T-helper 1 cell treated with Interleukin-12 subunit alpha and Interleukin-12 subunit beta and Interleukin-4 antibody, amounts not matched to agents 30 μg/mL and 1 μg/mL, for 36 hours (primary cell): ENCODE measurements around the gene SETBP1.
"Not testable (repeated sequence)": the region's sequence is repeated elsewhere in the genome, so short reads cannot be mapped to it uniquely, and the experiment has no call there.

ENCODE experiments used
- H3K27ac Mint-ChIP-seq: one replicate; pipeline ENCODE4 v1.8.0; 2021; ENCODE audit warnings: mild to moderate bottlenecking, mixed read lengths
- H3K27me3 Mint-ChIP-seq: one replicate; pipeline ENCODE4 v1.8.0; 2021; ENCODE audit warnings: low read depth, mixed read lengths
- H3K36me3 Mint-ChIP-seq: one replicate; pipeline ENCODE4 v1.8.0; 2021; ENCODE audit warnings: low read depth, mixed read lengths
- H3K4me1 Mint-ChIP-seq: one replicate; pipeline ENCODE4 v1.8.0; 2021; ENCODE audit warnings: low read depth, mixed read lengths
- H3K4me3 Mint-ChIP-seq: one replicate; pipeline ENCODE4 v1.8.0; 2021; ENCODE audit warnings: mild to moderate bottlenecking, moderate library complexity, mixed read lengths
- H3K9me3 Mint-ChIP-seq: one replicate; pipeline ENCODE4 v1.8.0; 2021; ENCODE audit warnings: mixed read lengths

SETBP1 gene

DNA sequence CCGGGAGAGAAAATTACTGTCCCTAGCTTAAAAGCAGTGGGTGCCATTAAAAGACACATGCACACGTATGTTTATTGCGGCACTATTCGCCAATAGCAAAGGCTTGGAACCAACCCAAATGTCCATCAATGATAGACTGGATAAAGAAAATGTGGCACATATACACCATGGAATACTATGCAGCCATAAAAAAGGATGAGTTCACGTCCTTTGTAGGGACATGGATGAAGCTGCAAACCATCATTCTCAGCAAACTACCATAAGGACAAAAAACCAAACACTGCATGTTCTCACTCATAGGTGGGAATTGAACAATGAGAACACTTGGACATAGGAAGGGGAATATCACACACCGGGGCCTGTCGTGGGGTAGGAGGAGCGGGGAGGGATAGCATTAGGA is 120.1 kb downstream of the SETBP1 start:
- Mint-ChIP-seq H3K27me3 (peaks cover 20% of the 10 kb centered on the region), H3K9me3 (peaks cover 13% of the 10 kb centered on the region), H3K36me3 (peaks cover 43% of the 10 kb centered on the region), H3K4me1 (peaks cover 55% of the 10 kb centered on the region)
- H3K4me3 Mint-ChIP-seq, H3K27ac Mint-ChIP-seq: not testable (repeated sequence)

GRCh38 chr18:44801781-44802180 is 121.1 kb downstream of the SETBP1 start:
- no peak overlapping the region for H3K27ac Mint-ChIP-seq
- H3K27me3 Mint-ChIP-seq = peaks cover 22% of the 10 kb centered on the region
- peaks cover 45% of the 10 kb centered on the region for H3K36me3 Mint-ChIP-seq
- peaks cover 13% of the 10 kb centered on the region for H3K9me3 Mint-ChIP-seq
- peaks cover 60% of the 10 kb centered on the region for H3K4me1 Mint-ChIP-seq
- no peak overlapping the region for H3K4me3 Mint-ChIP-seq

GRCh38 chr18:44802508-44802907 is 121.8 kb downstream of the SETBP1 start:
- H3K4me3 Mint-ChIP-seq = no peak overlapping the region
- peaks cover 60% of the 10 kb centered on the region for H3K4me1 Mint-ChIP-seq
- peaks cover 22% of the 10 kb centered on the region for H3K27me3 Mint-ChIP-seq
- peaks cover 45% of the 10 kb centered on the region for H3K36me3 Mint-ChIP-seq
- no peak overlapping the region for H3K27ac Mint-ChIP-seq
- peaks cover 13% of the 10 kb centered on the region for H3K9me3 Mint-ChIP-seq

DNA sequence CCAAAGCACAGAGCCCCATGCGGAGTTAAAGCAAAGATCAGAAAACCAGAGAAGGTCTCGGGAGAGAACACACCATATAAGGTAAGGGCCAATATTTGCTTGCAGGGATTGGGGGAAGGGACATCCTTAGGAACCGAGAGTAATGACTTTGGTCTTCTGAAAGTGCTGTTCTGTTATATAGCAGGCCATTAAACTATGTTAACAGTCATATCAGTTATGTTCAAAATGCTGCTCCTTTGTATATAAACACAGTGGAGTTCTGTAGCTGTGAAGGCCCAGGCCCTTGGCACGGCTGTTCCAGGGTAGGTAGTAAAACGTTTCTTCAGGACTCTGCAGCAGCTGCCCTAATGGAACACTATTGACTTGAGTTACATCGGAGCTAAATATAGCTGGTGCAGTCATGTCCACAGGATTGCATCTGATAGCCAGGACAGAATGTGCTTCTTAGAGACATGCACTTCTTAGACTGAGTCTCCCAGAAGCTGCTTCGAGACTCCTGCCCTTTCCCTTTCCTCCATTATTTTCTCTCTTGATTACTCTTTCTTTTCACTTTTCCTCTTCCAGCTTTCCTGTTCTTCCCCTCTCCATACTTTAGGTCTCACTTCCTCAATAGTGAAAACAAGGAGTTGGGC is 122.4 kb downstream of the SETBP1 start:
- H3K9me3 Mint-ChIP-seq = peaks cover 13% of the 10 kb centered on the region
- peaks cover 47% of the 10 kb centered on the region for H3K36me3 Mint-ChIP-seq
- H3K4me3 Mint-ChIP-seq = no peak overlapping the region
- peaks cover 24% of the 10 kb centered on the region for H3K27me3 Mint-ChIP-seq
- peaks cover 55% of the 10 kb centered on the region for H3K4me1 Mint-ChIP-seq
- no peak overlapping the region for H3K27ac Mint-ChIP-seq

DNA sequence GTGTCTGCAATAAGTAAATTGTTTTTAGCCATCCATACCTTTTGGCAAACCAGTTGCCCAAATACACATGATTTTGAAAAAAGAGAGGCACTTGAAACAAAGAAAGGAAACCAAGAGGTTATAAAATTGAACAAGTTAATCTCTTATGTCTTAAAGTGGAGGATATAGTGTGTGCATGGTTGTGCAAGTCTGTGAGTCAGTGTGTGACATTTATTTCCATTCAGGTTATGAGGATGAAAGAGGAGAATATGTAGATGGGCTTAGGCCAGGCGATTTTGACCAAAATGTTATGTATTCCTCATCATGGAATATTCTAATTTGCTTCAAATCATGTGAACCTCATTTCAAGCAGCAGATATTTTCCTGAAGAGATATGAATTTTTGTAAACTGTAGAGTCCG is 123.3 kb downstream of the SETBP1 start:
- H3K4me1 Mint-ChIP-seq = peaks cover 49% of the 10 kb centered on the region
- H3K27ac Mint-ChIP-seq = no peak overlapping the region
- H3K4me3 Mint-ChIP-seq = no peak overlapping the region

GRCh38 chr18:44805176-44805575 is 124.5 kb downstream of the SETBP1 start:
- H3K4me3 Mint-ChIP-seq = no peak overlapping the region
- H3K36me3 Mint-ChIP-seq = peaks cover 48% of the 10 kb centered on the region
- H3K27me3 Mint-ChIP-seq = peaks cover 36% of the 10 kb centered on the region
- H3K4me1 Mint-ChIP-seq = peaks cover 38% of the 10 kb centered on the region
- H3K27ac Mint-ChIP-seq = no peak overlapping the region
- H3K9me3 Mint-ChIP-seq = peaks cover 12% of the 10 kb centered on the region

More for the DNA sequence above, 123.3 kb downstream of the SETBP1 start:
- Mint-ChIP-seq H3K36me3 (peaks cover 49% of the 10 kb centered on the region), H3K27me3 (peaks cover 32% of the 10 kb centered on the region), H3K9me3 (peaks cover 13% of the 10 kb centered on the region)

GRCh38 chr18:44805643-44806042 is 125.0 kb downstream of the SETBP1 start:
- Mint-ChIP-seq H3K27me3 (peaks cover 36% of the 10 kb centered on the region), H3K4me3 (peak overlapping the region; percentile 30), H3K4me1 (peaks cover 34% of the 10 kb centered on the region), H3K36me3 (peaks cover 47% of the 10 kb centered on the region), H3K9me3 (peaks cover 7% of the 10 kb centered on the region), H3K27ac (peak overlapping the region; percentile 49)

- Mint-ChIP-seq H3K9me3 (no peaks in the 10 kb centered on the region), H3K4me1 (peaks cover 31% of the 10 kb centered on the region), H3K27me3 (peaks cover 38% of the 10 kb centered on the region), H3K4me3 (no peak overlapping the region), H3K27ac (no peak overlapping the region), H3K36me3 (peaks cover 42% of the 10 kb centered on the region)
Observed at GRCh38 chr18:44807766-44808165, 127.1 kb downstream of the SETBP1 start.

- H3K27me3 Mint-ChIP-seq = peaks cover 30% of the 10 kb centered on the region
- H3K4me1 Mint-ChIP-seq = peaks cover 11% of the 10 kb centered on the region
- H3K27ac Mint-ChIP-seq = no peak overlapping the region
Observed at GRCh38 chr18:44811572-44812125, 131.0 kb downstream of the SETBP1 start.

DNA sequence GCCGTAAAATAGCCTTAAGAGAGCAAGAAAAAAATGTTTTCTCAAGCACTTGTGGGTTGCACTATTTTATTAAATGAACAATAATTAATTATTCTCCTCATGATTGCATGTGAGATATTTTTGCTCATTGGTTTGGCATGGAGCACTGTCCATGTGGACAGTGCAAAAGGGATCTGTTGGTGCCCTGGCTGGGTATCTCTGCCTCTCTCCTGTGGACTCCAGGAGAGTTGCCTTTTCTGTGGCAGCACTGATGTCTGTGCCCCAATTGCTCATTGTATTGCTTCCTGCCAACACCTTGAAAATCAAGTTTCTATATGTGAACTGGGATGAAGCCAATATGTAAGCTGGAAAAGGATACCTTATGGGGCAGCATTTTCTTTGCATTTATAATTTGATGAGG is 131.7 kb downstream of the SETBP1 start:
- Mint-ChIP-seq H3K36me3 (peaks cover 25% of the 10 kb centered on the region), H3K27me3 (peaks cover 30% of the 10 kb centered on the region), H3K27ac (no peak overlapping the region), H3K4me3 (no peak overlapping the region), H3K9me3 (no peaks in the 10 kb centered on the region), H3K4me1 (peaks cover 11% of the 10 kb centered on the region)

More at GRCh38 chr18:44811572-44812125, 131.0 kb downstream of the SETBP1 start:
- no peaks in the 10 kb centered on the region for H3K9me3 Mint-ChIP-seq
- no peak overlapping the region for H3K4me3 Mint-ChIP-seq
- peaks cover 25% of the 10 kb centered on the region for H3K36me3 Mint-ChIP-seq

DNA sequence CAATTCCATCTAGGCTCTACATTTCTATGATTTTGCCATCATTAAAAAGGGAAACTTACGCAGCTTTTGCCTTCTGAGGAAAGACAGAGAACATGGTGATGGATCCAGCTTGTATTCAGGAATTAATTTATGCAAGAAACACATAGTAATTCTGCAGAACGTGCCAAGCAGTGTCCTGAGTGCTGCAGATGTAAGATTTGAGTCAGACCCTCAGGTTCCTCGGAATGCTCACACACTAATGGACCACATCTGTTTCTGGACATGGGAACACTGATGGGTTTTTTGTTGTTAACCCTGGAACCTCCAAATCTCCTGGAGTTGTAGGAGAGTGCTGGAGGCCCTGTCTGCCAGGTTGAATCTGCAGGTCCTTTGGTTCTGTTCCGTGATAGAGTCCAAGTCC is 132.9 kb downstream of the SETBP1 start:
- Mint-ChIP-seq H3K36me3 (peaks cover 20% of the 10 kb centered on the region), H3K9me3 (no peaks in the 10 kb centered on the region), H3K27me3 (peaks cover 25% of the 10 kb centered on the region), H3K4me1 (peaks cover 9% of the 10 kb centered on the region), H3K4me3 (no peak overlapping the region), H3K27ac (no peak overlapping the region)

DNA sequence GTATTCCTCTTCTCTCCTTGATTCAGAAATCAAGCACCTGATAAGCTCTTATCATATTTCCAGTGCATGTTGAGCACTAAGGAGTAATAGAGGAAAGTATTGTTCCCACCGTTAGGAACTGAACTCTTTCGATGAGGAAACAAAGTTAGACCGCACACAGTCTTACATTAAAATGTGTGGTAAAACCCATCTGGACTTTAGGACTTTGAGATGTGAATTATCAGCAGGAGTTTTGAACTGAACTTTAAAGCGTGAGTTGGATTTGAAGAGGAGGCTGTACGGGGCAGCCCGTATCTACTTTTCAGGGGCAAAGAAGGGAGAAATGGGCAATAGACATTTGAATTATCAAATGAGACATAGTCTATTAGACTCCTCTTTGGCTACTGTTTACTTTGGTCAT is 134.4 kb downstream of the SETBP1 start:
- Mint-ChIP-seq H3K9me3 (no peaks in the 10 kb centered on the region), H3K36me3 (peaks cover 19% of the 10 kb centered on the region), H3K4me1 (peaks cover 13% of the 10 kb centered on the region), H3K27ac (no peak overlapping the region), H3K27me3 (peaks cover 25% of the 10 kb centered on the region), H3K4me3 (no peak overlapping the region)

DNA sequence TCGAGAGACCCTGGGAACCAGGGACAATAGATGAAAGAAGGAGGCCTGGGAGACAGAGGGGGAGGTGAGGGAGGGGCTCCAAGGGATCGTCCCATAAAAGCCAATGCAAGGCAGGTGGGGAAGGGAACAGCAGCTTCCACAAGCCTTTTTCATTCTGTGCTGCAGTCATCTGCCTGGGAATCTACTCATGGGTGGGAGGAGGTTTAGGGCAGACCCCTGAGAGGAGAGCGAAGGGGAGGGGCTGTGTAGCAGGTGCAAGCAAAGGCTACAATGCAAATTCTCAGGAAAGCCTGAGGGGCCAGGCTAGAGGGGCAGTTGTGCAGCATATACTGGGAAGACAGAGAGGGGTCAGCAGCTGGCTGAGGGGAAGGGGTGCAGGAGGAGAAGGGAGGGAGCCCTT is 135.4 kb downstream of the SETBP1 start:
- Mint-ChIP-seq H3K27me3 (peaks cover 19% of the 10 kb centered on the region), H3K9me3 (no peaks in the 10 kb centered on the region), H3K36me3 (peaks cover 11% of the 10 kb centered on the region), H3K4me1 (peaks cover 12% of the 10 kb centered on the region), H3K4me3 (no peak overlapping the region), H3K27ac (no peak overlapping the region)

DNA sequence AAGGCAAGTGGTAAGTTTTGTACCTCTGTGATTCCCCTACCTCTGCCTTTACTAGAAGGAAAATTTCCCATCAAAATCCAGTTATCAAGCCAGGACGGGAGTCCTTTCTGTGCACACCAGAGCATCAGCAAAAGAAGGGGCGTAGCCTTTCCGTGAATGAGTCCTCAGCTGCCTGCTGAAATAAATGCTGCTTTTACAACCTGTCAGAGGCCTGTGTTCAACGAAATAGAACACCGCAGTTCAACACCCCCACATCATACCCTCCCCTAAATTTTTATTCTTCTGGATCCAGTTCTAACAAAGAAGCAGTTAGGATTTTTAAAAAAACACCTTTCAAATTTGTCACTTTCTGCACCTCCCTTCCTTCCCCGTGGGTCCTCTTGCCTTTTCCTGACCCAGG is 135.8 kb downstream of the SETBP1 start:
- H3K9me3 Mint-ChIP-seq = no peaks in the 10 kb centered on the region
- H3K27ac Mint-ChIP-seq = no peak overlapping the region
- H3K4me3 Mint-ChIP-seq = no peak overlapping the region
- peaks cover 9% of the 10 kb centered on the region for H3K36me3 Mint-ChIP-seq
- H3K4me1 Mint-ChIP-seq = peaks cover 10% of the 10 kb centered on the region
- H3K27me3 Mint-ChIP-seq = peaks cover 15% of the 10 kb centered on the region

DNA sequence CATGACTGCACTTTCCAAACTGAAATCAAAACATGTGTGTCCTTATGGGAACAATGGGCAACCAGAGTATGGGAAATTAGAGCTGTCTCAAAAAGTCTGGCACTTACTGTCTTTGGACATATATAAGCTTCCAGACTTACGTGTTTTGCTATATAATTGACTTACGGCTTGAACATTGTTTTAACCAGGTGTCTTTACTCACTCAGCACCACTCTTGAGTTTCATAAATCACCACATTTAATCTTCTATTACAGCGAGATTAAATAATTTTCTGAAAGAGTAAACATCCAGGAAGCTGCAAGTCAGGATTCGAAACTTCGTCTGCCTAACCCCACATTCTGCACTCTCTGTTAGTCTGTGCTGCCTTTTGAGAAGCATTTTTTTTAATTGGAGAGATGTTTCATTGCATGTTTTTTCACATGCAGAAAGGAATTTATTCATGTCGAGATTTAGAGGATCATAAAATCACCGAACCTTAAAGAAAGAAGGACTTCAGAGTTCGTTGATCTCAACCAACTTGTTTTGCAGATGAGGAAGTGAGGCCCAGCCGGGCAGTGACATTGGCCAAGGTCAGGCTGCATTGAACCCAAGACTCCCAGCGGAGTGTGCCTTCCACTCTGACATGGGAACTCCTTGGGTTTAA is 137.3 kb downstream of the SETBP1 start:
- peaks cover 4% of the 10 kb centered on the region for H3K4me1 Mint-ChIP-seq
- H3K9me3 Mint-ChIP-seq = no peaks in the 10 kb centered on the region
- no peak overlapping the region for H3K4me3 Mint-ChIP-seq
- H3K27ac Mint-ChIP-seq = no peak overlapping the region
- peaks cover 23% of the 10 kb centered on the region for H3K27me3 Mint-ChIP-seq
- peaks cover 12% of the 10 kb centered on the region for H3K36me3 Mint-ChIP-seq
